HG03097 (cell line): ENCODE measurements around the gene SEMA3D.

Source experiments
- ATAC-seq: cut with Tn5 transposase; IDR thresholded peaks from one replicate; pipeline ENCODE4 v1.9.1; 2021; ENCODE audit not compliant: unreplicated experiment, low FRiP score

The SEMA3D gene

DNA sequence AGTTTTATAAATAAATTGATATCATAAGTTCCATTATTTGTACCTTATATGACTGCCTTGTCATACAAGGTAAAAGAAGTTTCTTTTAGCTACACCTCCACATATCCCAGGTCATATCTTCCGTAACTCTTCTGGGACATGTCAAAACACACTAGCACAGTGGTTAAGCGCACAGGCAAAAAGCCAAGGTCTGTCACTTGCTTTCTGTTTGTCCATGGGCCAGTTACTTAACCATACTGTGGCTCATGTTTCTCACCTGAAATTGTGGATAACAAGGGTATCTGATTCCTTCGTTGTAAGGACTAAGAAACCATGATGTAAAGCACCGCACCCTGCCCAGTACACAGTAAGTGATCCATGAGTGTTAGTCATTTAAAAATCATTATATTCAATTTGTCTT is 56.2 kb downstream of the SEMA3D start:
- no peak for ATAC-seq

DNA sequence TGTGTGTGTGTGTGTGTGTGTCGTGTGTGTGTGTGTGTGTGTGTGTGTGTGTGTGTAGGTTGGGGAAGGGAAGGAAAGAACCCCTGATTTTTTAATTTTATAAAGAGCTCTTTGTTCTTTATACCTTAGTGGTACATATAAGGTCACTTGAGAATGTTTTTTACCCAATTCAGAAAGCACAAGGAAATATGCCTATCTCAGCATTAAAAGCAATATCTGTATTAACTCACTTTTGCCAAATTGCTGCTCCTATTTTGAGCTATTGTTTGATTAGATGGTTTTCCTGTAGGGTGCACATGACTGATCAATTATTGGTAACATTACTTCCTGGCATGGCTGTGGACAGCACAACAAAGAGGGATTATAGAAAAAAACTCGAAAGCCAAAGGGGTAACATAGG is 60.5 kb downstream of the SEMA3D start:
- no peak for ATAC-seq

DNA sequence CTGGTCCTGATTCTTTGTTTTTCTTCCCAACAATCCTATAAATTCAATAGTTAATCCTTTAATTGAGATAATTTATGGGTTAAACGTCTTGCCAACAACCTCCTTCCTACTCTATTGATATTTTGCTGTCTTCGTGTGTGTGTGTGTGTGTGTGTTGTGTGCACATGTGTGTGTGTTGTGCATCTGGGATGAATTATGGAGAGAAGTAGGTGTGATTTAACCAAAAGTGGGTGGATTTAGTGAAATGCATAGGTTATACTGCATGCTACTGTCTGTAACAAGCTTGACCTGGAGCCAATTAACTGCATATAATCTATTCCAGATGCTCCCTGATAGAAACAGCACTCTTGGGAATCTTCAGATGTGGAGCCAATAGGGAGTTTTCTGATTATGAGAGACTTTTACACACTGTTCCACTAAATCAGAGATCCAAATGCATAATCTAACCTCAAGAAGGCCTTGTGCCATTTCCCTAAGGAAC is 61.2 kb downstream of the SEMA3D start:
- ATAC-seq: no peak

DNA sequence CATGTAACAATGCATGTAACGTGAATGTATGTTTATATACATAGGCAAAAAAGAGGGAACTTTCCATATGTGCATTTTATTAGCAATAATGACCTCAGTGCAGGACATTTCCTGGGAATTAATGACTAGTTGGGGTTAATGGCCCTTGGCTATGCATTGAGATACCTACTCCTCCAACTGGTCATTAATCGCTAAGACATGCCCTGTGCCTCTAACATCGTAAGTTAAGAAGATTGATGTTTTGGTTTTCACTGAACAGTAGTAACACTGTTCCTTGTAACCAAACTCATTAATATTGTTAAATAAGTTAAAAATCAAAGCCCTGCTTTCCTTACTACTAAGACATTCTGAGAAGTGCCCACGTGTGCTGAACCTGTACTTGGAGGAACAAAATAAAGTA is 61.7 kb downstream of the SEMA3D start:
- ATAC-seq: no peak

DNA sequence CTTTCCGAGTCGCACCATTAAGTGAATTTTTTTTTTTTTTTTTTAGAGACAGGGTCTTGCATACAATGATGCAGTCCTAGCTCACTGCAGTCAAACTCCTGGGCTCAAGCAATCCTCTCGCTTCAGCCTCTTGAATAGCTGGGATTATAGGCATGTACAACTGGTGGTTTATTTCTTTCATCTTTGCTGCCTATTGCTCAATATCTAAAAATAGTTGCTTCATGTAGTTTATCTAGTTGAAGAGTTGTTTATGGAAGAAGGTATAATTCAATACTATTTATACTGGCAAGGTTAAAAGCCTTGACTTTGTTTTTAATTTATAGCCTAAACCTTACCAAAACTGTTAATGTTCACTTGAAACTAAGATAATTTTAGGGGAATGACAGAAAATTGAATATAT is 66.9 kb downstream of the SEMA3D start:
- no peak for ATAC-seq

DNA sequence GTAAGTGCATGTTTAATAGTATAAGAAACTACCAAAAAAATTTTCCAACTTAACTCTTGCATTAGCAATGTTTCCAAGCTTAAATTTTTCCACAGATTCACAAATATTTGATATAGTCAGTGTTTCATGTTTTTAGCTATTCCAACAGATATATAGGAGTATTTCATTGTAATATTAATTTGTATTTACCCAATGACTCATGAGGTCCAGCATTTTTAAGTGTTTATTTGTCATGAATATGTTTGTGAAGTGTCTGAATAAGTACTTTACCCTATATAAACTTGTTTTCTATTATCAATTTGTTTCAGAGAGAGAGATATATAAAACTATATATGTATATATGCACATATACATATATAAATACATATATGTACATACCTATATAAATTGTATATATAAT is 71.0 kb downstream of the SEMA3D start:
- no peak for ATAC-seq

DNA sequence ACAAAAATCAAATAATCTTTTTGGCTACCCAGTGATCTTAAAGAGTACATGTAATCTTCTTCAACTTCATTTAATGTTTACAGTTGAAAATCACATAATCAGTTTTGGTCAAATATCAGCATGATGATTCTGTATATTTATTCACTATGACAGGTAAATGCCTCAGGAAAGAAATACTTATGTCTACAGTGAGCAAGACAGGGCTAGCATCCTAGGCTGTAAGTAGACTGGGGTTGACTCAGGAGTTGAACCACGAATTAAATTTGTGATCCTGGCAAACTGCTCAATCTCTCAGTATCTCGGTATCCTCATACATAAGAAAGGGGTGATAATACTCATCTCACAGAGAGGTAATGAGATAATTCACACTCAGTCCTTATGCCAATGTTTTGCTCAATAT is 71.8 kb downstream of the SEMA3D start:
- ATAC-seq: no peak

DNA sequence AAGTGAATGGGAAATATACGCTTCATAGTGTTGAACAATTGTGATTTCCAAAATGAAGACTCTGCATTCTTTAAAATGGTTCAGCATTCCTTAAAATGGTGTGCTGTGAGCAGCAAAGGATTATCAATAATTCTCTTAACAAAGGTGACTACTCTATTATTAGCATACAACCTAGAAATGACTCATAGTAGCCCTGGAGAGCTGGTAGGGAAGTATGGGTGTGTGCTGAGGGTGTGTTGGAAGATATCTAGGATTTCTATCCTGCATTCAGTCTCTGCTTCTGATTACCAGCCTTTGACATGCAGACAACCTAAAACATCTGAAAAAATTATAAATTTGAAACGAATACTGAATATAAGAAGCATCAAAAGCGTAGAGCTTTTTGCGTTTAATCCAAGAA is 72.5 kb downstream of the SEMA3D start:
- no peak for ATAC-seq

DNA sequence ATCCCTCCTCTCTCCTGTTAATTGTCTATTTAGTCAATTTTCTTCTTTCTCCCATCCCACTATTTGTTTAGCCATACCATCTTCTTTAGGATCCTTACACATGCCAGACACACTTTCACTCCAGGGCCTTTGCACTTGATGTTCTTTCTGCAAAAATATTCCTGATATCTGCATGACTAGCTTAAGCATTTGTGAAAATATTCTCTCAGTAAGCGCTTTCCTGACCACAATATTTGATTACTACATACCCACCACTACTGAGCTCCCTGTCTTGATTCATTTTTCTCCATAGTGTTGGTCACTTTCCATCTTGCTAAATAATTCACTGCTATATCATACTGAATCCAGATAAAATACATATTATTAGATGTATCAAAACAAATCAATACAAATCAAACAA is 75.1 kb downstream of the SEMA3D start:
- ATAC-seq: no peak

DNA sequence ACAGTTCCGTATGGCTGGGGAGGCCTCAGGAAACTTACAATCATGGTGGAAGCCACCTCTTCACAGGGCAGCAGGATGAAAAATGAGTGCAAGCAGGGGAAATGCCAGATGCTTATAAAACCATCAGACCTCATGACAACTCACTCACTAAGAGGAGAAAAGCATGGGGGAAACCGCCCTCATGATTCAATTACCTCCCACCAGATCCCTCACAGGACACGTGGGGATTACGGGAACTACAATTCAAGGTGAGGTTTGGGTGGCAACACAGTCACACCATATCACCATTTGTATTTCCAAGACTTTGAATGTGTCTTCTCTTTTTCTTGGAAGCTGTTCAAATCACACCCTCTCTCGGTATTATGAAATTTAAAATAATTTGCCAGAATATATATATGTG is 80.1 kb downstream of the SEMA3D start:
- no peak for ATAC-seq

DNA sequence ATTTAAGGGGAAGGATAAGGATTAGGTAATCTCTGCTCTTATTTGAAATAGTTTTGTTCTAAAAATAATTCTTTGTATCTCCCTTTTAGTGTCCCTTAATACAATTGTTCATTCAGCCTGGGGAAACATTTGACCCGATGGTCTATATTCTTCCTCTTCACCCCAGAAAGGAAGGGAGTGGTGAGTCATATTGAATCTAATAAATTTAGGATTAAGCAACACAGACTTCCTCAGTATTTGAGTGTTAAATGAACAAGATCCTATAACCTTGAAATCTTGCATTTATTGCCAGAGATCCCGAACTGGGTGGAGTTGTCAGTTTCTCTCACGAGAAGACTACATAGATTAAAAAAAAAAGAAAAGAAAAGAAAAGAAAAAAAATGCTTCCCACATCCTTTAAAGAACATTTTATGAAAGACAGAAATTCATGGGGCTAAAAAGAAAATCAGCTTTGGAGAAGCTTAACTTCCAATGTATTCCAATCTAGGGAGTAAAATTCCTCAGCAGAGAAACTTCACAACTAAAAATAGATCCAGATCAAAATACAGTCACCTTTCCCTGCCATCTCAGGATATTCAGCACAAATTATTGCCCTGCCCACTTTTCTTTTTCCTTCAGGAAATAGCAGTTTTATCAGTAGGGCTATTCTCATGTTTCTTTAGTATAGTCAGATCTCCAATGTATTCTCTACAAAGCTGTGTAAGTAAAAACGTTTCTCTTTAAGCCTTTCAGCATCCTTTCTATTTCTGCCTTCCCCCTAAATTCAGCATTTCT is 82.2 kb downstream of the SEMA3D start:
- no peak for ATAC-seq

DNA sequence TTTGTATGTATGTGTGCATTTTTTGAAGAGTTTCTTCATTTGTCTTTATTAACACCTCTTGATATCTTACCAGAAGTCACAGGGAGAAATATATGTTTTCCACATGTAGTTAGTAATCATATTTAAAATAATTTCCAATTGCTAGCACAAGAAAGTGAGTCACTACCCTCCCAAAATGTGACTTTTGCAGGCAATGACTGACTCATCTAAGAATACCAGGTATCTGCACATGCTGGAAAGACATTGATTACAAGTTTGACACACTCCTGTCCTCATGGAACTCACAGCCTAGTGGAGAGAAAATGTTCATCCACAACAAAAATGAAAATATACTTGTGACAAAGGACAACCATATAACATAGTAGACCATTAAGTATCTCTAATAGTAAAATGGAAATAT is 82.9 kb downstream of the SEMA3D start:
- ATAC-seq: no peak

DNA sequence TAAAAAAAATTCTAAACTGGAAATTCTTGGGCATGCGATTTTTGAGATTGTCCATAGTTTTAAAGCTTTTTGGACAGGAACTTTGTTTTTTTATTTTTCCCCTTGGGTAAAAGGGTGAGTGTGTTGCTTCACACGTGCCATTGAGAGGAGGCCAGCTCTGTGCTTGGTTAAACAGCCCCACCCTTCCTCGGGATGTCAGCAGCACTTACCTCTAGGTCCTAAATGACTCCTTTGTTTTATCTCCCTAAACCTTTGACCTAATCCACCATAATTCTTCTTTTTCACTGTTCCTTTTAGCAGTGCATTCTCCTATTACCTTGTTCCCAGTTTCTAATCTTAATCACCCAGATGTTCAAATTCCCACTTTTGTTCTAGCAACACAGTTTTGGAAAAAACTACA is 83.5 kb downstream of the SEMA3D start:
- no peak for ATAC-seq

DNA sequence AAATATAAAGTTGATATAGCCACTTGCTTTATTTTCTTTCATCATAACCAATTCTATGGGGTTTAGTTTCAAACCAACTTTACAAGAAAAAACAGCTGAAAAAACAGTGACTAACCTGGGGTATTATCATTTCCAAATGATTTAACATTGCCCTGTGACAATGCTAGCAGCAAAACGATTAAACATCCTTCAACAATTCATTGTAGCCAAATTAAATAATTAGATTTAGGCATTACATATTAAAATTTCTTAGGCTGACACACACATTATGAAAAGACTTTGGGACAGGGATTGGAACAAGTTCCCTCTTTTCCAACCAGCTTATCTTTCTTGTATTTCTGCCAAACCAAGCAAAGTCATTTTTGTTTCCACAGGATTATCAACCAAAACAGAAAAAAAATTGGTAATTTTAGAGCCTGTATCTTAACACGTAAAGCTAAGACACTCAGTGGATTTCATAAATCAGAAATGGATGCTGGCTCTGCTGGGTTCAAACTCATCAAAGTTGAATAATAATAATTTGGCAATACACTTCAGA is 84.0 kb downstream of the SEMA3D start:
- no peak for ATAC-seq

DNA sequence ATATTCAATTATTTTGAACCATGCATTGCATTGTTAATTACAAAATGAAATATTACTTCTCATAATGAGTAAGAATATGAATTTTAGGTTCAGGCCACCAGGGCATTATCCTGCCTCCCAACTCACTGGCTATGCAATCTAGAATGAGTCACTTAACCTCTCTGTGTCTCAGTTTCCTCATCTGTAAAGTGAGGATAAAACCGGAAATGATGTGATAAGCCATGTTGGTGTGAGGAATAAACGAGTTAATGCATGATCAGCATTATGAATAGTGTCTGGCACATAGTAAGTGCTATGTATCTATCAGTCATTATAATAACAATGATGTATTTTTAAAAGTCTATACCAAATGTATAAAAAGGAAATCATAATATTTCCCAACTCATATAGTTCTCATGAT is 85.5 kb downstream of the SEMA3D start:
- ATAC-seq: no peak

DNA sequence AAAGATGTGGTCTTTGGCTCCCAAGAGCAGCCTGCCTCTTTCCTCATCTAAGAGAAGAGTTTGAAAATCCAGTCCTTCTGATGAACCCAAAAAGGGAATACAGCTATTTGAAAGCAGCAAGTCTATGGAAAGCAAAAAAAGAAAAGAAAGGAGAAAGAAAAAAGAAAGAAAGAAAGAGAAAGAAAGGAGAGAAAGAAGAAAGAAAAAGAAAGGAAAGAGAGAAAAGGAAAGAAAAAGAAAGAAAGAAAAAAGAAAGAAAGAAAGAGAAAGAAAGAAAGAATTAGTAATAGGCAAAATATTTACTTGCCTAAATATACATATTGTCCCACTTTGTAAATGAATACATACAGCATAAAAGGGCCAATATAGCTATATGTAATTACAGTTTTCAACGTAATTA is 89.0 kb downstream of the SEMA3D start:
- ATAC-seq: no peak

DNA sequence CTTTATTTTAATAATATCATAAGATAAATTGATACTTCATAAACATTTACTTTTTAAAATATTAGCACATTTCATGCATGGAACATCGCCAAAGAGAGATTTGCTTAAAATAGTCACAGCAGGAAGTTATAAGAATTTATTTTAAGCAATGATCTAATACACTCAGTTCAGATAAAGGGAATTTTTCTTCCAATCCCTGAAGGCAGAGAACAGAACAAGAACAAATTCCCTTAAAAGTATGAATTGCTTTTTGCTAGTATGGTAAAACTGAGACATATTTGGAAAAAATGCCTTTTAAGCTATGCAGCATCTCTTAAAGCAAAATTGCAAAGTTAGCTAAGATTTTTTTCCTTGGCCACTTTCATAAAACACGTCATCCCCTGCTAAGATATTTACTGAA is 91.0 kb downstream of the SEMA3D start:
- no peak for ATAC-seq

DNA sequence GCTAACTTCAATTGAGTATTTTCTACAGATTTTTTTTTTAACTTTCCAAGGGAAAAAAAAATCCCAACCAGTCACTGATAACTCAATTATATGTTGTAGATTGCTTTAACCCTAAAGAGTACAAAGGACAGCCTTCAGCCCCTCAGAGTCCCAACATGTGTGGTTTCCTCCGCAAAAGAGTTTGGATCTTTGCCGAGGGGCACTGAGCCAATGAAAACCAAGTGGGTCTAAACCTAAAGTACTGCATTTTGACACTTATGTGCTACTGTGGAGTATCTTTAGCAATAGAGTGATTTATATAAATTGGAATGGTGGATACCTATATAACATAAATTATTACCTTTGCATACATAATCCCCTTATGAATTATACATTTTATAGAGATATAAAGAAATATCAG is 91.5 kb downstream of the SEMA3D start:
- no peak for ATAC-seq

DNA sequence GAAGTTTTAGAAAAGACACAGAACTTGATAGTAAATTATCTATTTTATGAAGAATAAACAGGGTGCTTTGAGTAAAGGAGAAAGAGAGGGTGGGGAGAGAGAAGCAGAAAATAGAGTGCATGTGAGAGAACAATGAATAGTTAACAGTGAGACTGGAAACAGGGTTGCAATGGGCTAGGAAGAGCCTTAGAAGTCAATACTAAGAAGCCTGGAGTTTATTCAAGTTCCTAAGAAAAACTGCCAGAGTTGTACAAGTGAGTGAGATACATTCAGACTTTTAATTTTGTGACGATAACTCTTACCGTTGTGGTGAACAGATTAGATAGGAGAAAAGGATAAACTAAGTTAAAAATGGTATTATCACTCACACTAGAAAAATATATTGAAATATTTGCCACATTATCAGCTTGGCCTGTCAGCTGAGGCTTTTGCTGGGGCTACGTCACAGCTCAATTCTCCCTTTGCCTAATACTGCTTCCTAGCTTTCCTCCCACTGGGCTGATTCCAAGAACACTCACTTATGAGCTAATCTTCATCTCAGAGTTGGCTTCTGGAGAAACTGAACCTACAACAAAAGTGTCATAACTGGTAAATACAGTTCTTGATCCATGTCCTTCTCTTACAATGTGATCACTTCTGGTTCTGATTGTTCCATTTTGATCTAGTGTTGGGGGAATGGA is 92.7 kb downstream of the SEMA3D start:
- ATAC-seq: no peak

DNA sequence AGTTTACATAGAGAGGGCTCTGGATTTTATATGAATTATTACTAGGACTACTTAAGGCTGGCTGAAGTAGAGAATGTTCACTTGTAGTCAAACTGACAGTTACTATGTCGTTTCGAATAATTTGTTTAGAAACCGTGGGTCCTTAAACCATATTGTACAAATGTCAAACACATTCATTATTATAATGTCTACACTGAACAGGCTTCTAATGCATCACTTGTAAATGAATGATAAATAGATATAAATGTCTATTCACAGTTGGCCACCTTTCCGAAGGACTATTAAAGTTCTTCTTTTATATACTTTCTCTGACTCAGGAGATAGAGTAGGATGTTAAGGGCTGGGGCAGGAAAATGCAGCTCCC is 95.3 kb downstream of the SEMA3D start:
- ATAC-seq: no peak

DNA sequence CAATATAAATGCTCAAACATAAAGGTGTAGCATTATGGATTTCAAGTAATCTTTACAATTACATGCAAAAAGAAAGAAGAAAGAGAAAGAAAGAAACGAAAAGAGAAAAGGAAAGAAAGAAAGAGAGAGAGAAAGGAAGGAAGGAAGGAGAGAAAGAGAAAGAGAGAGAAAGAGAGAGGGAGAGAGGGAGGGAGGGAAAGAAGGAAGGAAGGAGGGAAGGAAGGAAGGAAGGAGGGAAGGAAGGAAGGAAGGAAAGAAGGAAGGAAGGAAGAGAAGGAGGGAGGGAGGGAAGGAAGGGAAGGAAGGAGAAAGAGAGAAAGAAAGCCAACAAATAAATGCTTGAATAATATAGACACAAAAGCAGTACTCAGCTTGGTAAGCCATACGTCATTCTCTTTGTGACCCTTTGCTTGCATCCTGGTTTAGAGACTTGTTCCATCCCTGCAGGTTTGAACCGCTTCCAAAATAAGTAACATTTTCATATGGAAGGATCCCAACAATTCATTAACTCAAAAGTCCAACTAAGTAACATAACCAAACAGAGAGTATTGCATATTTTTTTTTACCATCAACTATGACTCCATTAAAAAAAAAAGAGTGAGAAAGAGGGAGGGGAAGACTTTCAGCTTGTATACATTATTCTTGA is 95.8 kb downstream of the SEMA3D start:
- ATAC-seq: no peak

DNA sequence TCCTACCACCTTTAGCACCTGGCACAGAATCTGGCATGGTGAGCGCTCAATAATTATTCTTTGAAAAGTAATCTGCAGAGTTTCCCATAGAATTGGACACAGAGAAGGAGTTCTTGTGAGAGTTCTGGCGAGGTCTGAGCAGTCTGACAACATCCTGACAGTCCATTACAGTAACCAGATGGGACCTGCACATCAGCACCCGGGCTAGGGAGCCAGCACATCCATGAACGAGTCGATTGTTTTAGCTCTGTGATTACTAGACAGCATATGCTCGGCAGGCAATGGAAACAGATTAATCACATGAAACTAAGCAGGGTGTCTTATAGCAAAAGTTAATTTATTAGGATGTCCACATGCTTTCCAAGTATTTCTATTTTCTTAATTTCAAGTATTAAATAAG is 96.7 kb downstream of the SEMA3D start:
- ATAC-seq: no peak
